ENCODE data around the gene HIRA.

Gene HIRA

GRCh38 chr22:19477321-19478044 lies 46.0 kb upstream of the HIRA start:
- DNase-seq (ENCODE audit: low read depth) = no peak
- TF ChIP-seq CTCF (IDR thresholded peaks at IDR 0.05; ENCODE audit: low read depth, low read length, missing control alignments) = no peak
- H3K4me3 ChIP-seq (ENCODE audit: low read depth, low read length) = peak overlapping the region; percentile 97

- no peak for DNase-seq (ENCODE audit: low read depth)
- H3K4me3 ChIP-seq (ENCODE audit: low read depth, low read length) = no peak overlapping the region
- no peak for TF ChIP-seq CTCF (IDR thresholded peaks at IDR 0.05; ENCODE audit: low read depth, low read length, missing control alignments)
Measured at GRCh38 chr22:19476023-19476422, 44.5 kb upstream of the HIRA start.

- DNase-seq (ENCODE audit: low read depth) = no peak
- TF ChIP-seq CTCF (IDR thresholded peaks at IDR 0.05; ENCODE audit: low read depth, low read length, missing control alignments) = peak; percentile 9
- no peak overlapping the region for H3K4me3 ChIP-seq (ENCODE audit: low read depth, low read length)
Measured at GRCh38 chr22:19473578-19473977, 42.0 kb upstream of the HIRA start.

- no peak overlapping the region for H3K4me3 ChIP-seq (ENCODE audit: low read depth, low read length)
- TF ChIP-seq CTCF (IDR thresholded peaks at IDR 0.05; ENCODE audit: low read depth, low read length, missing control alignments) = no peak
- DNase-seq (ENCODE audit: low read depth) = no peak
Measured at GRCh38 chr22:19472233-19472632, 40.7 kb upstream of the HIRA start.

- DNase-seq (ENCODE audit: low read depth) = no peak
- H3K4me3 ChIP-seq (ENCODE audit: low read depth, low read length) = no peak overlapping the region
- TF ChIP-seq CTCF (IDR thresholded peaks at IDR 0.05; ENCODE audit: low read depth, low read length, missing control alignments) = no peak
Measured at GRCh38 chr22:19471572-19471971, 40.0 kb upstream of the HIRA start.

GRCh38 chr22:19470010-19470409 lies 38.5 kb upstream of the HIRA start:
- H3K4me3 ChIP-seq (ENCODE audit: low read depth, low read length) = no peak overlapping the region
- TF ChIP-seq CTCF (IDR thresholded peaks at IDR 0.05; ENCODE audit: low read depth, low read length, missing control alignments) = no peak
- no peak for DNase-seq (ENCODE audit: low read depth)

- no peak for TF ChIP-seq CTCF (IDR thresholded peaks at IDR 0.05; ENCODE audit: low read depth, low read length, missing control alignments)
Measured at GRCh38 chr22:19469421-19469820, 37.9 kb upstream of the HIRA start.

More at GRCh38 chr22:19469421-19469820, 37.9 kb upstream of the HIRA start:
- DNase-seq (ENCODE audit: low read depth) = no peak
- no peak overlapping the region for H3K4me3 ChIP-seq (ENCODE audit: low read depth, low read length)
